HCT116 (cell line): ENCODE results near the gene VARS1.

Experiments
- ATF3 ChIP-seq: IDR thresholded peaks from 2 replicates; pipeline ENCODE4 v1.6.1; 2012
- CEBPB ChIP-seq: IDR thresholded peaks from 2 replicates; pipeline ENCODE4 v1.6.1; 2012; ENCODE audit warnings: low read depth
- CTCF ChIP-seq, 3 experiments: fragments of 200-600 bp in 1 of 3; sonication (generic) in 1 of 3; IDR thresholded peaks in 2 of 3; conservative IDR thresholded peaks in 1 of 3; 2 replicates each; pipeline ENCODE4 v1.5.1; 2012 to 2017; ENCODE audit warnings: low read depth in 2 of 3, low read length in 2 of 3, antibody characterized with exemption in 1 of 3, borderline replicate concordance in 1 of 3, control low read depth in 1 of 3, mild to moderate bottlenecking in 1 of 3, mixed read lengths in 1 of 3, mixed run types in 1 of 3, moderate library complexity in 1 of 3; ENCODE audit not compliant: insufficient read depth in 1 of 3
- EGR1 ChIP-seq: IDR thresholded peaks from 2 replicates; pipeline ENCODE4 v1.6.1; 2012; ENCODE audit warnings: low read depth
- ELF1 ChIP-seq: IDR thresholded peaks from 2 replicates; pipeline ENCODE4 v1.6.1; 2012; ENCODE audit warnings: low read depth, borderline replicate concordance
- EZH2phosphoT487 ChIP-seq: fragments of 200-600 bp; IDR thresholded peaks from 2 replicates; pipeline ENCODE4 v1.6.1; 2018; ENCODE audit warnings: antibody characterized with exemption, borderline replicate concordance
- FOSL1 ChIP-seq: IDR thresholded peaks from 2 replicates; pipeline ENCODE4 v1.6.1; 2012; ENCODE audit warnings: low read depth
- JUND ChIP-seq: IDR thresholded peaks from 2 replicates; pipeline ENCODE4 v1.6.1; 2012
- POLR2A ChIP-seq: IDR thresholded peaks from 2 replicates; pipeline ENCODE4 v1.7.0; 2011; ENCODE audit warnings: borderline replicate concordance; ENCODE audit not compliant: insufficient read depth, insufficient read length; ENCODE audit errors: extremely low read depth
- RAD21 ChIP-seq: IDR thresholded peaks from 2 replicates; pipeline ENCODE4 v1.6.1; 2012; ENCODE audit warnings: low read depth, mild to moderate bottlenecking
- REST ChIP-seq: IDR thresholded peaks from 2 replicates; pipeline ENCODE4 v1.6.1; 2012; ENCODE audit warnings: low read depth
- SIN3A ChIP-seq: IDR thresholded peaks from 2 replicates; pipeline ENCODE4 v1.6.1; 2012; ENCODE audit warnings: low read depth
- ZFX ChIP-seq: fragments of 450-650 bp; IDR thresholded peaks from 2 replicates; pipeline ENCODE4 v1.6.1; 2017
- ZNF274 ChIP-seq: fragments of 200-500 bp; sonication (Bioruptor generic); IDR thresholded peaks from 2 replicates; pipeline ENCODE4 v1.6.1; 2014; ENCODE audit warnings: mild to moderate bottlenecking, low read depth, low read length, inconsistent platforms

GRCh38 chr6:31768363-31769257 lies 26.9 kb downstream of the VARS1 start:
- TF ChIP-seq SIN3A: no peak
- no peak for TF ChIP-seq REST
- TF ChIP-seq FOSL1: no peak
- no peak for TF ChIP-seq CTCF (IDR thresholded peaks at IDR 0.05 in 2 of 3, conservative IDR thresholded peaks at IDR 0.05 in 1 of 3; ENCODE audit: borderline replicate concordance in 1 of 3, insufficient read depth in 1 of 3, low read depth in 2 of 3, low read length in 2 of 3)
- TF ChIP-seq POLR2A: no peak
- TF ChIP-seq RAD21: no peak
- no peak for TF ChIP-seq EZH2phosphoT487
- TF ChIP-seq ZNF274: no peak
- no peak for TF ChIP-seq ATF3
- no peak for TF ChIP-seq ELF1
- TF ChIP-seq CEBPB: no peak
- TF ChIP-seq JUND: no peak
- TF ChIP-seq ZFX: no peak
- no peak for TF ChIP-seq EGR1
